Fibroblast of pulmonary artery (primary cell): ENCODE results near the gene PRSS2.

Experiments used
- DNase-seq: peaks from one replicate; pipeline ENCODE4 v3.0.0-alpha.2; 2010; ENCODE audit warnings: low read depth
- H3K4me3 ChIP-seq: replicated peaks from 2 replicates; pipeline ENCODE4 v1.5.1; 2011; ENCODE audit warnings: low read depth, mild to moderate bottlenecking, control low read depth, low read length, moderate library complexity
- CTCF ChIP-seq: IDR thresholded peaks from 2 replicates; pipeline ENCODE4 v1.5.1; 2011; ENCODE audit warnings: mild to moderate bottlenecking, control low read depth, low read length, inconsistent platforms; ENCODE audit errors: missing control alignments

PRSS2 gene

DNA sequence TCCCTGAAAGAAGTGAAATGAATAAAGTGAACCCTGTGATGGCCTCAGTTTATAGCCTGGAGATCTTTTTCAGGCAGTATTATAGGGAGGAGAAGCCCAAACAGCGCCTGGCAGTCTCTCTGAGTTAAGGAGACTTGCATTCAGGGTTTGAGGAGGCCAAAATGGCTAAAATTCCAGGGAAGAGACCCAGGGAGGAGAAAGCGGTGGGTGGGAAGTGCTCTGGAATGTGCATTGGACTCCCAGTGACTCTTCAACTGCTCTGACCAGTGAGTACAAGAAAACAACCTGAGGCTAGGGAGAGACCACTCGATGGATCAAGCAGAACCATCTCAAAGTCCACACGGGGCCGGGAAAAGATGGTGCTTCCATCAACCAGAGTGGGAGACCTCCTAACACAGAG, 48.8 kb downstream of the PRSS2 start:
- no peak for TF ChIP-seq CTCF
- no peak overlapping the region for H3K4me3 ChIP-seq
- no peak for DNase-seq

DNA sequence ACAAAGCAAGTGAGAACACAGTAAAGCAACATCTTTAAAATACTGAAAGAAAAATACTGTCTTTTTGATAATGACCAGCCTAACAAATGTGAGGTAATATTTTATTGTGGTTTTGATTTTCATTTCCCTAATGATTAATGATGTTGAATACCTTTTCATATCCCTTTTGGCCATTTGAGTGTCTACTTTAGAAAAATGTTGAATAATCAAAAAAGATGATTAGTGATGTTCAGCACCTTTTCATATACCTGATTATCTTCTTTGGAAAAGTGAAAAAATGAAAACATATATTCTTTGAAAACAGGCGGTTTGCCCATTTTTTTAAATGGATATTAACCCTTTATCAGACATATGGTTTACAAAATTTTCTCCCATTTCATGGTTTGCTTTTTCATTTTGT, 51.9 kb downstream of the PRSS2 start:
- DNase-seq, result no peak
- no peak for TF ChIP-seq CTCF
- no peak overlapping the region for H3K4me3 ChIP-seq
